ENCODE results near the gene TRUB2.
"Not testable (repeated sequence)": the region's sequence is repeated elsewhere in the genome, so short reads cannot be mapped to it uniquely, and the experiment has no call there.

TRUB2 gene

GRCh38 chr9:128298535-128299482 lies 23.4 kb downstream of the TRUB2 start:
- no peak for DNase-seq (ENCODE audit: low read depth)

GRCh38 chr9:128297221-128297773 lies 24.9 kb downstream of the TRUB2 start:
- no peak for DNase-seq (ENCODE audit: low read depth)

DNA sequence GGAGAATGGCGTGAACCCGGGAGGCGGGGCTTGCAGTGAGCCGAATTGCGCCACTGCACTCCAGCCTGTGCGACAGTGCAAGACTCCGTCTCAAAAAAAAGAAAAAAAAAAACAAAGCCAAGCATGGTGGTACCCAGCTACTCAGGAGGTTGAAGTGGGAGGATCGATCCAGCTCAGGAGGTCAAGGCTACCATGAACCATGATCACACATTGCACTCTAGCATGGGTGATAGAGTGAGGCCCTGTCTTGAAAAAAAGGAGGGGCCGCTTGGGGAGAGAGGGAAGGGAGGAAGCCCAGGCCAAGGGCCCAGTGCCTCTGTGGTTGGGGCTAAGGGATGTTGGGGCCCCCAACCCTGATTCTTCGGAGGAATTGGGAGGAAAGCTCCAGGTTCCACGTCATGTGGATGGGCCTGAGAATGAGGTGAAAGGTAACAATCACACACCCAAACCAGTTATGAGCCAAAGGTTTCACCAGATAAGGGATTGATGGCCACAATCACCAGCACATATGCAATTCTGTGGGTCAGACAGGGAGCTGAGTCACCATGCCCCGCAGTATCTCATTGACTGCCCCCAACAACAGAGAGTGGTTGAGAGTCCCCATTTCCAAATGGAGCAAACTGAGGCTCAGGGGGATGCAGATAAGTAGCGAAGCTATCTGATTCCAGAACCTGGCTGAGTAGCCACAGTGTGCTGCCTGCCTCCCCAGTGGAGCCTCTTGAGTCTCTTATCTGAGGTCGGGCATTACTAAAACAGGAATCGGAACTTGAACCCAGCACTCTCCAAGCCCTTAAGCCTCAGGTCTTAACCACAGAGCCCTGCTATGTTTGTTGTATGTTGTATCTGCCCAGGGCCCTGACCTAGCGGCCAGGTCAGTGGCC lies 25.7 kb downstream of the TRUB2 start:
- DNase-seq (ENCODE audit: low read depth): no peak

- no peak for DNase-seq (ENCODE audit: low read depth)
Observed at GRCh38 chr9:128294142-128294541, 28.1 kb downstream of the TRUB2 start.

DNA sequence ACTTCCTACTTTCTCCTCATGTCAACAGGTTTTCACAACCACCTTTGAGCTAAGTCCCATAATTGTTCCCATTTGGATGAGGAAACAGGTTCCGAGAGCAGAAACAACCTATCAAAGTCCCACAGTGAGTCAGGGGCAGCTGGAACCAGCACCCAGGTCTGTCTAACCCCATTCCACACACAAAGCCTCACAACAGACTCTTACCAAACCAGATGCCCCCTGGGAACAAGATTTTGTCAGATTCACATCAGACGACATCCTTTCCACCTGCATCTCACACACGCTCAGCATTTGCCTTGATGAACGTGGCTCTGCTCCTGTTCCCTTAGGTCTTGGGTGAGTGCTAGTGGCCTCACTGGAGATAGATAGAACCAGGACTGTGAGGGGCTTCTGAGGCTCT lies 29.2 kb downstream of the TRUB2 start:
- DNase-seq (ENCODE audit: low read depth): no peak

GRCh38 chr9:128292009-128292408 lies 30.2 kb downstream of the TRUB2 start:
- no peak for DNase-seq (ENCODE audit: low read depth)

DNA sequence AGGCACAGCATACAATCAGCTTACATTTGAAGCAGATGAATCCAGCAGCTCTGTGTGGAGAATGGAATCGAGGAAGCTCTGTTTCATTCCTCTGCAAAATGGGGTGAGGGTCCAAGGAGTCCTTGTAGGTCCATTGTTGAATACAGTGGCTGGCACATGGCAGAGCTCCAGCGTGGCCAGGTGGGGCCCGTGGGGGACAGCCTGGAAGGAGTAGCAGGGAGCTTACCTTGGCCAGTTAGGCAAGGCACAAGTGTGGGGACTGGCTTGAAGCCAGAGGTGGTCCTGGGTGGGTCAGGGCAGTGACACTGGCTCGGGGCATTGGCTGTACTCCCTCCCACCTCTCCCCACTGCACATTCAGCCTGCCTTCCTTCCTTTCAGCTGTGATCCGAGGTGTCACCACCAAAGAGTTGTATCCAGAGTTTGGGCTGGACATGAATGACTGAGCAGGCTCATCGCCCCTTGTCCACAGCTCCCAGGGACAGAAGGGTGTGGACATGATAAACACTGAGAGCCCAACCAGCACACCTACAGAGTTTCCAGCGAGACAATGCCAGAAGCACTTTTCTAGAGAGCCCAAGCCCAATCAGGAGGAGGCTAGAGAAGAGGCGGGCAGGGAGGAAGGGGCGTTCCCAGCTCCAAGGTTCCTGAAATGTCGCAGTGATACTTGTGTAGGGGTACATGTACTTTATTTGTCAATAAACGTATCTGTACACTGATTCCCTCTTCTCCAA lies 33.8 kb downstream of the TRUB2 start:
- no peak for DNase-seq (ENCODE audit: low read depth)

- no peak for DNase-seq (ENCODE audit: low read depth)
Observed at GRCh38 chr9:128286440-128286839, 35.8 kb downstream of the TRUB2 start.

DNA sequence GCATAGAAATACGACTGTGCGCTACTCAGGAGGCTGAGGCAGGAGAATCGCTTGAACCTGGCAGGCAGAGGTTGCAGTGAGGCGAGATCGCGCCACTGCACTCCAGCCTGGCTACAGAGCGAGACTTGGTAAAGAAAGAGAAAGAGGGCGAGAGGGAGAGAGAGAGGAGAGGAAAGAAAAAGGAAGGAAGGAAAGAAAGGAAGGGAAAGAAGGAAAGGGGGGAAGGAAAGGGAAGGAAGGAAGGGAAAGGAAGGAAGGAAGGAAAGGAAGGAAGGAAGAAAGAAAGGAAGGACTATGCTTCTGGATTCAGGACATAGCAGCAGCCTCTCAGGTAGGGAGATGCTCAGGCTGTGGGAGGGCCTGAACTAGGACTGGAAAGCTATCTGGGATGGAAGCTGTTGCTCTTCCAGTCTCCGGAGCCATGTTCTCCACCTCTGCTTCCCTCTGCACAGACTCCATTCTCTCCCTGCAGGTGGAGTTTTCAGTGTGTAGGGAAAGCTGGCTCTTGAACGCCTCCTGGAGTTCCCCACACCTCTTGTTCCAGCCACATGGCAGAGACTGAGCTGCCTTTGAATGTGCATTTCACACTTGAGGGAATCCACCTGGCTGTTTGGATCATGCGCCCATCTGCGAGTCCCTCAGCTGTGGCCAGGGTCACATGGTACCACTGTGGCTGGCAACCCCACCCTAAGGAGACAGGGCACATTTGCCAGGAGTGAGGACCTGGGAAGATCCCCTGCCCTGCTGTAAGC lies 37.0 kb downstream of the TRUB2 start:
- DNase-seq (ENCODE audit: low read depth): no peak

DNA sequence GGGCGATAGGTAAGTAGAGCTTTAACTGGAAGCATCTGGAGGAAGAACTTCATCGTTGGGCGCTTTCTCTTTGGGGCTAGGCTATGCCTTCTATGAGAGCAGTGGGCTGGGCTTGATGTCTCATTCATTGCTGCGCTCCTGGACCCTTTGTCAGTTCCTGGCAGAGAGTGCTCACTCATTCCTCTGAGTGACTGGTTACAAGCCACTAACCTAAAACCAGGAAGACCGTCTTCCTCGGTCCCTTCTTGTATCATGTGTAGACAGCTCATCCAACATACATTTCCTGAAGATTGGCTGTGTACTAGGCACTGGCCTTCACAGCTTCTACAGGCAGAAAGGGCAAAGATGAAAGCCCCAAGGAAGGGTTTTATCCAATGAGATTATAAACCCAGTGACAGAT lies 39.7 kb downstream of the TRUB2 start:
- DNase-seq (ENCODE audit: low read depth): no peak

- no peak for DNase-seq (ENCODE audit: low read depth)
Observed at GRCh38 chr9:128280084-128280622, 42.1 kb downstream of the TRUB2 start.

GRCh38 chr9:128279088-128280073 lies 42.9 kb downstream of the TRUB2 start:
- DNase-seq (ENCODE audit: low read depth): not testable (repeated sequence)

DNA sequence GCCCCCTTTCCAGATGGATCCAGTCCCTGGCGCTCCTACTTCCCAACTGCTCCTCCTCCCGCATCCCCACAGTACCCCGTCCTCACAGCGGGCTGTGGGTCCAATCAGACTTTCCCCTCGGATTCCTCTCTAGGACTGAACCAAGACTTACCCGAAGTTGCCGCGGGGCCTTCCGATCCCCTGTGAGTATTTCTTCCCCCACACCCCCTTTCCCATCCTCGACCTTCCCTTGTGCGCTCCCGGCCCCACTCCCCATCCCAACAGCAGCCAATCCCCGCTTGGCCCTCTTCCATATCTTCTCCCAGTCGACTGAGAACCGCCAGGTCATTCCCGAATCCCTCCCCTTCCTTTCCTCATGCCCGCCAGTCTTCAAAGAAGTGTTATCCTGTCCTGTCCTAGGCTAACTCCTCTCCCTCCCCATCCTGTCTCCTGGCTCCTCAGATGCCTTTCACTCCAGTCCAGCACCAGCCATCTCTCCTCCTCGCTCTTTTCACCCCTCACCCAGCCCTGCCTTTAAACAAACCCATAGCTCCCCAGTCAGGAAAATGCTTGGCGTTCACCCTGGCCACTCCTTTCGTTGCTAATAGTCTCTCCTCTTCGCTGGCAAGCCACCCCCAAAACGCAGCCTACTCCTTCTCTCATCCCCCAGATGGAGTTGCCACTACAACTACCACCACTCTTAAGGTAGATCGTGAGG lies 45.5 kb downstream of the TRUB2 start:
- DNase-seq (ENCODE audit: low read depth): no peak

- peak; percentile 100 for DNase-seq (ENCODE audit: low read depth)
Observed at GRCh38 chr9:128276008-128276573, 46.2 kb downstream of the TRUB2 start, which contains the start of gene SWI5. TSS of gene SWI5 (plus strand) at chr9:128276276.

DNA sequence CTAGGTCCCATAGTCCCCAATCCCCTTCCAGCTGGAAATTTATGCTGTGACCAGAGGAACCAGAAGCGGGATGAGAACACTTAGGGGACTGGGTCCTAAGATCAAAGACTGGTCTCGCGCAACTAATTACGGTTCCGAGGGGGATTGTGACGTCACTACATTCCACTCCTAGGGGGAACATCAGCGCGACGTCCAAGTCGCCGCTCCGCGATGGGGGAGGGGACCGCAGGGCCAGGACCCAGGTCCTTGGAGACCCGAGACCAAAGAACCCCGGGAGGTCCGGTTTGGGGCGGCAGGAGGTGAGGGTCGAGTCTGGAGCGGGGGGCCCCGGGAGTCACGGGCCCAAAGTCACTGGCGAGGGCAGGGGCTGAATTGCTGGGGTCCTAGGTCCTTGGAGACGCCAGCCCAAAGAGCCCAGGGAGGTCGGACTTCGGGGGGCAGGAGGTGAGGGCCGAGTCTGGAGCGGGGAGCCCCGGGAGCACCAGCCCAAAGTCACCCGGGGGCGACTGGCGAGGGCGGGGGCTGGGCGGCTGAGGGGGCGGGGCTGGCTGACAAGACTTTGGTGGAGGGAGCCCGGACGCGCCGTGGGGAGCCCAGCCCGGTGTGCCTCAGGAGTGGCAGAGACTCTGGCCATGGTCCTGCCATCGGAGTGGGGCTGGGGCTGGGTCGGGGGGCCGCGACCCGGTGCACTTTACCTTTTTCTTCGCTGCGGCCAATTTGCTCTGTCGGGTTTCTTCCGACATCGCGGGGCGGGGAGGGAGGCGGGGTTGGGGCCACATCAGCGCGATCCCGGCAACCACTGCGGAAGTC lies 46.8 kb downstream of the TRUB2 start, which contains the start of gene GOLGA2:
Gene GOLGA2, minus strand, starts transcription at position 810 of the 810 bp plus-strand sequence. Its CDS starts 31 bp downstream, at position 779.
- no peak for DNase-seq (ENCODE audit: low read depth)

- DNase-seq (ENCODE audit: low read depth): no peak
Observed at GRCh38 chr9:128274245-128274644, 48.0 kb downstream of the TRUB2 start.

- no peak for DNase-seq (ENCODE audit: low read depth)
Observed at GRCh38 chr9:128271512-128271911, 50.7 kb downstream of the TRUB2 start.

Data from activated T-cell treated with anti-CD3 and anti-CD28 coated beads for 24 hours (primary cell).